HG03025 (cell line): ENCODE results near the gene TPST1.

Source experiments
- ATAC-seq: cut with Tn5 transposase; IDR thresholded peaks from one replicate; pipeline ENCODE4 v1.9.1; 2021; ENCODE audit warnings: mild to moderate bottlenecking, moderate library complexity; ENCODE audit not compliant: unreplicated experiment, low FRiP score

TPST1 gene

GRCh38 chr7:66281678-66282590 lies 76.8 kb downstream of the TPST1 start:
- no peak for ATAC-seq

GRCh38 chr7:66282591-66282935 lies 77.4 kb downstream of the TPST1 start:
- no peak for ATAC-seq

GRCh38 chr7:66283003-66283920 lies 78.1 kb downstream of the TPST1 start:
- no peak for ATAC-seq

- ATAC-seq: no peak
These were observed 90.9 kb downstream of the TPST1 start for GRCh38 chr7:66296001-66296521.

GRCh38 chr7:66296557-66296956 lies 91.4 kb downstream of the TPST1 start:
- no peak for ATAC-seq

- no peak for ATAC-seq
These were observed 92.4 kb downstream of the TPST1 start for GRCh38 chr7:66297579-66297978.

- ATAC-seq: no peak
These were observed 96.1 kb downstream of the TPST1 start for GRCh38 chr7:66301249-66301648.

- no peak for ATAC-seq
These were observed 96.6 kb downstream of the TPST1 start for GRCh38 chr7:66301737-66302136.

- ATAC-seq: no peak
These were observed 98.5 kb downstream of the TPST1 start for GRCh38 chr7:66303454-66304155.

- ATAC-seq: no peak
These were observed 99.4 kb downstream of the TPST1 start for GRCh38 chr7:66304536-66304935.

- ATAC-seq: no peak
These were observed 101.1 kb downstream of the TPST1 start for GRCh38 chr7:66306243-66306642.

- no peak for ATAC-seq
These were observed 102.6 kb downstream of the TPST1 start for GRCh38 chr7:66307591-66308215.

- no peak for ATAC-seq
These were observed 103.3 kb downstream of the TPST1 start for GRCh38 chr7:66308411-66308810.

- ATAC-seq: no peak
These were observed 105.5 kb downstream of the TPST1 start for GRCh38 chr7:66310620-66311019.

- no peak for ATAC-seq
These were observed 108.9 kb downstream of the TPST1 start for GRCh38 chr7:66313886-66314568.

GRCh38 chr7:66315192-66315591 lies 110.1 kb downstream of the TPST1 start:
- ATAC-seq: no peak

- no peak for ATAC-seq
These were observed 114.4 kb downstream of the TPST1 start for GRCh38 chr7:66319407-66319979.

- ATAC-seq: no peak
These were observed 116.1 kb downstream of the TPST1 start for GRCh38 chr7:66321283-66321682.

- no peak for ATAC-seq
These were observed 118.1 kb downstream of the TPST1 start for GRCh38 chr7:66323114-66323796.
